ENCODE measurements around the gene PAX4.

DNA sequence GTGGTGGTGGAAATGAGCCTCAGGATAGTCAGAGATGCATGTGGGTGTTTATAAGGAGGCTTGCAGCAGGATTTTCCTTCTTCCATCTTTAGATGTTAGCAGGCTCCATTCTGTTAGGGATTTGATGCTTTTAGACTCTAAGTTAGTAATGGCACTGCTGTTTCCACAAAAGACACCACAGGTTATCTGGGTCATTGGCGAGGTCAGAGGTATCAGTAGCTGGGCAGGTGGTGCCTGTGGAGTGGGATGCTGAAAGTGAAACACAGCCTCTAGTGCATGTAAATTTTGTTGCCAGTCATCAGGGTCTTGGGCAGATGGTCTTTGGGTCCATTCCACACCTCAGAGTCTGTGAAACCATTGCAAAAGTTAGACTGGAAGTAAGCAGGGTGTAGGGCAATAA is 833 bp upstream of the PAX4 start:
- TF ChIP-seq, protein P1, sequence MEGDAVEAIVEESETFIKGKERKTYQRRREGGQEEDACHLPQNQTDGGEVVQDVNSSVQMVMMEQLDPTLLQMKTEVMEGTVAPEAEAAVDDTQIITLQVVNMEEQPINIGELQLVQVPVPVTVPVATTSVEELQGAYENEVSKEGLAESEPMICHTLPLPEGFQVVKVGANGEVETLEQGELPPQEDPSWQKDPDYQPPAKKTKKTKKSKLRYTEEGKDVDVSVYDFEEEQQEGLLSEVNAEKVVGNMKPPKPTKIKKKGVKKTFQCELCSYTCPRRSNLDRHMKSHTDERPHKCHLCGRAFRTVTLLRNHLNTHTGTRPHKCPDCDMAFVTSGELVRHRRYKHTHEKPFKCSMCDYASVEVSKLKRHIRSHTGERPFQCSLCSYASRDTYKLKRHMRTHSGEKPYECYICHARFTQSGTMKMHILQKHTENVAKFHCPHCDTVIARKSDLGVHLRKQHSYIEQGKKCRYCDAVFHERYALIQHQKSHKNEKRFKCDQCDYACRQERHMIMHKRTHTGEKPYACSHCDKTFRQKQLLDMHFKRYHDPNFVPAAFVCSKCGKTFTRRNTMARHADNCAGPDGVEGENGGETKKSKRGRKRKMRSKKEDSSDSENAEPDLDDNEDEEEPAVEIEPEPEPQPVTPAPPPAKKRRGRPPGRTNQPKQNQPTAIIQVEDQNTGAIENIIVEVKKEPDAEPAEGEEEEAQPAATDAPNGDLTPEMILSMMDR (IDR thresholded peaks at IDR 0.05; ENCODE audit: low read depth, low read length), result no peak
- no peak for TF ChIP-seq EZH2phosphoT487 (IDR thresholded peaks at IDR 0.05; ENCODE audit: low read depth)

Data from OCI-LY3 (cell line).